ENCODE measurements around the gene TNK1.

The TNK1 gene

GRCh38 chr17:7435676-7436555, 55.0 kb downstream of the TNK1 start:
- peak; percentile 38 to 45 for DNase-seq (ENCODE audit: low read depth in 2 of 2)

GRCh38 chr17:7436556-7437368, 55.9 kb downstream of the TNK1 start:
- peak; percentile 71 to 77 for DNase-seq (ENCODE audit: low read depth in 2 of 2)

- no peak for DNase-seq (ENCODE audit: low read depth in 2 of 2)
Observed at GRCh38 chr17:7437369-7437863, 56.5 kb downstream of the TNK1 start.

GRCh38 chr17:7437950-7438614, 57.2 kb downstream of the TNK1 start:
- peak; percentile 49 to 69 for DNase-seq (ENCODE audit: low read depth in 2 of 2)

- no peak for DNase-seq (ENCODE audit: low read depth in 2 of 2)
Observed at GRCh38 chr17:7438656-7439460, 58.0 kb downstream of the TNK1 start.

All from stimulated activated CD4-positive, alpha-beta T cell treated with anti-CD3 and anti-CD28 coated beads, Interleukin-1b, Interleukin-23, amount 100 ng/mL, for 4 hours (primary cell).